ENCODE results near the gene KIRREL3.

Gene KIRREL3

DNA sequence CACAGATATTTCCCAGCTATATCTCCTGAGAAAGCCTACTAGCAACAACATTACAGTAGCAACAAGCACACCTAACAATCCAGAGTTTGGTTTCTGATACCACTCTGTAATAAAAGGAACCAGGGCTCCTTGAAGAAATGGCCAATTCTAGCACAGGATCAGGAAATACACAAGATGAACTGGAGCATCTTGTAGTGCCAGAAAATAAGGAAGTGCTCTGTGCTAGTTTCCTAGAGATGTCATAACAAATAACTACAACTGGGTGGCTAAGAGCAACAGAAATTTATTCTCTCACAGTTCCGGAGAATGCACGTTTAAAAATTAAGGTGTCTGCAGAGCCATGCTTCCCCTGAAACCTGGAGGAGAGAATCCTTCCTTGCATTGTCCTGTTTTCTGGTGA lies 217.8 kb downstream of the KIRREL3 start:
- DNase-seq (ENCODE audit: low read depth): no peak

DNA sequence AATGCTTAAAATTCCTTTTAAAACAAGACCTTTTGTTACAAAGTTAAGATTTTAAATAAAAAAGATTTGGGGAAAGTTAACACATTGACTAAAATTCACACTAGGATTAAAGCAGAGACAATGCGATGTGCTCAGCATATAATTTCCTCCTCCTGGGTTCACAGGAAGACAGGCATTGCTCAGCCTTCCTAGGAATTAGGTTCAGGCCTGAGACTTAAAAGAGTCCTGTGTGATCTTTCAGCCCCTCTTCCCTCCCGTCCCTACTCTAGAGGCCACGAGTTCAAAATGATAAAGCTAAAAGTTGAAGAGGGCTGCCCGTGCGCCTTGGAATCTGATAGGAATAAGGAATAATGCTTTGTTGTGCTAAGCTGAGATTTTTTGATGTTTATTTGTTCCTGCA lies 218.6 kb downstream of the KIRREL3 start:
- DNase-seq (ENCODE audit: low read depth): no peak

DNA sequence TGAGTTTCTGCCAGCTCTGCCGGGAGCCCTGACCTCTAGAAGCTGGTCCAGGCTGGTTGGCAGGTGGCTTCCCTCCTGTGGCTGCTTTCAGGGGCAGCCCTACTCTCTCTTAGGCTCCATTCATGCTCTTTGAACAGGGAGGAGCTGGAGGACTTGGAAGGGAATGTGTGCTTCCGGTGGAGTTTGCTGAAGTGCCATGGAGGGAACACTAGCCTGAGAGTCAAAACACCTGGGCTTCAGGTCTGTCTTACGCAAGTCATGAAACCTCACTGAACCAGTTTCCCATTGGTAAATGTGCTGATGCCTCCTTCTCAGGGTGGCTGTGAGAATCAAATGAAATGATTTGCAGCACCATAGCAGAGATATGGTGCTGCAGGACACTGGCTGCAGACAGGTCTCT lies 224.5 kb downstream of the KIRREL3 start:
- no peak for DNase-seq (ENCODE audit: low read depth)

DNA sequence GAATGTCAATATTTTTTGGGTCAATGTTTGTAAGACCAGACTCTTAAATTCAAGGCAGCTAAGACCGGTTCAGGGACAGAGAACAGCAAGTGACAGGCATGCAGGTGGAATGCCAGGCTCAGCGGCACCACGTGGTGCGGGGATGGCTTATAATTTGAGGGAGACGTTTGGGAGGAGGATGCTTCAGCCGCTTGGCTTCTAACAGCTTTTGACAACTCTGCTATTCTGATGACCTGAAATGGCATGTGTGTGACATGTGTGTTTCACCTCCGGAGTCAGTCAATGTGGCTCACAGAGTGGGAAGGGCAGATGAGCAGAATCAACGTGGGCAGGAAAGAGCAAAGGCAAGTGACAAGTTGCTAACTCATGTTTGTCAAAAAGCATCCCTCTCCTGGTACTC lies 228.3 kb downstream of the KIRREL3 start:
- no peak for DNase-seq (ENCODE audit: low read depth)

DNA sequence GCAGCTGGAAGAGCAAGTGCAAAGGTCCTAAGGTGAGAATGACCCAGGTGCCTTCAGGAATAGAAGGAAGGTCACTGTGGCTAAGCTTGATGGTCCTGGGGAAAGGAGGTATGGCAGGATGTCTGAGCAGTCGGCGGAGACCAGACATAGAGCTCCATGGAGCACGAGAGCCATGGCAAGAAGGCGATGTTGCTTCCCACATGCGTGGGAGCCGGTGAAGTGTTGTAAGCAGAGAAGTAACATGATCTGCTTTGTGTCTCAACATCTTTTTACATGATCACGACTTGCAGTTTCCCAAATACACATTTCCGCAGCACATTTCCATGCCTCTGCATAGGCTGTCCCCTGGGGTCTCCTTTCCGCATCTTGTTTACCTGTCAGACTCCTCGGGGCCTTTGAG lies 231.9 kb downstream of the KIRREL3 start:
- no peak for DNase-seq (ENCODE audit: low read depth)

DNA sequence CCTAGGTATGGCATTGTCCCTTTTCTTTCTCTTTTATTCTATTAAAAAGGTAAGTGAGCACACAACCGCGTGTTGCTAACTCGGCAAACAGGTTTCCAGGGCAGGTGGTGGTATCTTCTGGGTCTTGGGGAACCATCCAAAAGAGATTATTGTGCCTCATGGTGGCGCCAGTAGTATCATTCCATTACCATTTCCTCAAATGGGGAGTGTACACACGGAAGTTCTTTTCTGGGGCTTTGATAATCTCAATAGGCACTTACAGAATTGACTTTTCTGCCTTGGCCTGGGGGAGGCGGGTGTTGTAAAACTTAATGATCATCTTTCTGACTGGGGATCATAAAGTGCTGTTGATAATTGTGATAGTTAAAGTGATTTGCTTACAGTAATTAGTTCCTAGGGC lies 234.1 kb downstream of the KIRREL3 start:
- no peak for DNase-seq (ENCODE audit: low read depth)

DNA sequence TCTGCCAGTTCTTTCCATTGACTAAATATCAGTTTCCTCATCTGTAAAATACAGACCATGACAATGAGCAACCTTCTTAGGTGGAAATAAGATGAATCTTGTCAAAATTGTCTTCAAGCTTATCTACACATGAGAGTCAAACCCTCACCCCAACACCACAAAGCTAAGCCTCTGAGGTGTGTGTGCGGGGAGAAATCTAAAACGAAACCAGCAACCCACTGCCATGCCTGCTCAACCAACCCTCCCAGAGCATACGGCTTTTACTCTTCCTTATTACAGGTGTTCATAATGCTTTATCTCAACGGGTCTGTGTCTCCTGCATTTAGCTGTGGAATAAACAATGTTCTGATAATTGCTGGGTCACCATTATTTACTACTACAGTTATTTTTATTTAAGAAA lies 235.4 kb downstream of the KIRREL3 start:
- no peak for DNase-seq (ENCODE audit: low read depth)

DNA sequence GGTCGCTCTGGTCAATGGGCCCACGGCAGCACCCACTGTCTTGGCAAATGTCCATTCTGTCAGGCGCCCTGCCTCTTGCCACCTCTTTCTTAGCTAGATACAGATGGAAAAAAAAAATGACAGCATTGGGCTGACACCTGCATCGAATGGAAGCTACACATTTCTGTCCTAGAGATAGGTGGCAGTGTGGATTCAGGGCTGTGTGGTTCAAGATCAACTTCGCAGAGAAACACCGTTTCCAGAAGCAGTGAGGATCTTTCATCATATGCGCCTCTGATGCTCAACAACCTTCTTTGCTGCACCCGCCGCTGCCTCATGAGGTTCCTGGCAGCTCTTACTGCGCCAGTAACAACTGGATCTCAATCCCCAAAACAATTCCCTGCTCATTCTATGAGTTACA lies 236.3 kb downstream of the KIRREL3 start:
- no peak for DNase-seq (ENCODE audit: low read depth)

DNA sequence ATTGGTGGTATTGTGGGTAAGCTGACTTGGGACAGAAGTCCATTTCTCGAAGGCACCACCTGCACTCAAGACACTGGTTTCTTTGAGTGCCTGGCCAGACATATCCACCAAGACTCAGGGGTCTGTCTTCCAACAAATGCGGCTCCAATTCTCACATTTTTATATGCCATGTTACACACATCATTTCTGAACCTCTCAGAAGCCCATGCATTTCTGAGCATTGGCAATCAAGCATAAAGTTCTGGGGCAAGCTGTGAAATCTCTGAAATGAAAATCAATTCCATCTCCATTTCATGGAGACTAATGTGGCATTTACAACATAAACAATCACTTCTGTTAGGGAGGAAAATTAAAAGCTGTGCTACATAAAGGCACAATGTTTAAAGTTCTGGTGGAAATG lies 243.7 kb downstream of the KIRREL3 start:
- DNase-seq (ENCODE audit: low read depth): no peak

DNA sequence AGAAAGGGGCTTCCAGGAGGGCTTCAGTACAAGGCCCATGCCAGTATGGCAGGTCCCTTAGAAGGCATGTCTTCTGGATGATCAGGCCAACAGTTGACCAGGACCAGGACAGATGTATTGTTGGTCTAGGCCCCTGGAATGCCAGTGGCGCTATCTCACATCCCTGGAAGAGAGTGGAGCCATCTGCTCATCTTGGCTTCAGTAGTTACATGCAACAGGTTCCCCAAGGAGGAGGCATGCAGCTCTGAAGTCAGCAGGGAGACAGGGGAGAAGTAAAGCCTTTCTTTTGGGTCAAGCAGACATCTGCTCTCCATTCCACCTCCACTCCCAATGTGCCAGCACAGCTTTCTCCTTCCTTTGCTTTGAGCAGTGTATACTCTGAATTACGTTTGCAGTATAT lies 244.1 kb downstream of the KIRREL3 start:
- DNase-seq (ENCODE audit: low read depth): no peak

DNA sequence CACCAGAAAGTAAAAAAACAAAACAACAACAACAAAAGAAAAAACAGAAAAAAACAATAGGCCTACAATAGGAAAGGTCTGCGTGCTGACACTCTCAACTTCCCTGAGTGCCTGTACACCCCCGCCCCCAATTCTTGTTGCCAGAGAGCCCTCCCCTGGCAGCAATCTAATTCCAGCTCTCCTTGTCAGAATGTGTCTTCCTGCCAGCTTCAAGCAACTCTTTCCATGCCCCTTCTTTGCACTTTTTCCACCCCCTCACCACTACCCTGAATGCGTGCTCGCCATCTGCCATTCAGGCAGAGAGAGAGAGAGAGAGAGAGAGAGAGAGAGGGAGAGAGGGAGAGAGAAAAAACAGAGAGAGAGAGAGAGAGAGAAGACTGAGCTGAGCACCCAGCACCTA lies 245.0 kb downstream of the KIRREL3 start:
- DNase-seq (ENCODE audit: low read depth): no peak

DNA sequence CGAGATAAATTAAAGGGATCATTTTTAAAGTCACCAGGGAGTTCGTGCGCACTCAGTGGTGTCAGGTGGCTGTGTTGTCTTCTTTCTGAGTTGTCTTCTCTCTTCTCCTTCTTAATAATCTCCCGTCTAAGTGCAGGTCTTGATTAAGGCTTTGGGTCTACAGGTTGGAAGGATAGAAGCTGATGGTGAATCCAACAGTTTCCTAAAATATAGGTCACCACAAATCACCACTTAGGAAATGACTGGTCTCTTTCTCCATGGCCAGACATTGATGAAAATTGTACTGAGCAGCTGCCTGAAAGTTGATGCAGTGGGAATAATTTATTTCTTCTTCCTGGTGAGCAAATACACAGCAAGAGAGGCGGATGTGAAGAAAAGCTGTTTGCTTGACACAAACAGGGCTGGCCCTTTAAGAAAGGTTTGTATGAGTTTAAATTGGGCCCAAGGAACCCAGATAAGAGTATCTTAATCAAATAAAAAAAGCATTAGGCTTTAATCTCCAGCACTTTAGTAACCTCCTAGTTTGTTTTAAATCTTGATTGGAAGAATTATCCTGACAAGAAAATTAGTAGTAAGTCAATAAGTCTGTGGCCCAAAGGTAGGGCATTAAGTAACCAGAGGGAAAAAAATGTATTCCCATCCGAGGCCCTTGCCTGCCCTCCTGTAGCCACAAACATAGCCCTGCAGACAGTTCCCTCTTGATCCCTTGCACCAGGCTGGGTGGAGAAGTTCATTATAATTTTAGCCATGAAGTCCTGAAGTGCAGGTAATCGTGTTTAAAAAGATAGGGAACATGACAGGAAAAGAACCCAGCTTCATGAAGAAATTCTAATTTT lies 245.8 kb downstream of the KIRREL3 start:
- no peak for DNase-seq (ENCODE audit: low read depth)

DNA sequence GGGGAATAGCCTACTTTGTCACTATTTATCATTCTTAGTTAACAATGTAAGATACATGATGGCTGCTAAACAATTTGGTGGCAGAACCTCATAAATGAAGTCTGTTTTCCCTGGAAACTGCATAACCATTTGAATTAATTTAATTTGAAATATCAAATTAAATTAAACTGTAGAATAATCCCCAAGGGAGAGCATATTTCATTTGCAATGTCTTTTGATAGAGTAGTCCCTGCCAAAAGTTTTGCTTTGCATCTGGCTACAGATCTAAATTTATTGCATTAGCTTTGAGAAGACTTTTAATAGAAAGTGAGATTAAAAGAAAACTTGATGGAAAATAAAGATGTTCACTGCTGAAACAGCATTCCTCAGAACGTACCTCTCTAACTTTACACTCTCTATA lies 246.6 kb downstream of the KIRREL3 start:
- no peak for DNase-seq (ENCODE audit: low read depth)

DNA sequence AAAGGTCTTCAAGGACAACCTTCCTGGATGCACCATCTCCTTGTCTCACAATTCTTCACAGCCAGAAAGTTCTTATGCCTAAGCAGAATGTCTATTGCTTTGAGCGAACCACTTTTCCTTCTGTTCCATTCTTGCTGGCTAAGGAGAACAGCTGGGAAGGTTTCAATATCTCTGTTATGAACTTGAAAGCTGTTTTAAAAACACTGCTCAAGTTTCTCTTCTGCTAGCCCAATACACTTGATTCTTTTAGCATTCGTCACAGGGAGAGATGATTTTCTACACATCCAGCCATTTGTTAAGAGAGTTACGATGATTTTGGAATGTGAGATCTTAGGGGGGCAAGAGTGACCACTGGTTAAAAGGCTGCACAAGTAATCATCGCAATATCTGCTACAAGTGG lies 249.3 kb downstream of the KIRREL3 start:
- no peak for DNase-seq (ENCODE audit: low read depth)

DNA sequence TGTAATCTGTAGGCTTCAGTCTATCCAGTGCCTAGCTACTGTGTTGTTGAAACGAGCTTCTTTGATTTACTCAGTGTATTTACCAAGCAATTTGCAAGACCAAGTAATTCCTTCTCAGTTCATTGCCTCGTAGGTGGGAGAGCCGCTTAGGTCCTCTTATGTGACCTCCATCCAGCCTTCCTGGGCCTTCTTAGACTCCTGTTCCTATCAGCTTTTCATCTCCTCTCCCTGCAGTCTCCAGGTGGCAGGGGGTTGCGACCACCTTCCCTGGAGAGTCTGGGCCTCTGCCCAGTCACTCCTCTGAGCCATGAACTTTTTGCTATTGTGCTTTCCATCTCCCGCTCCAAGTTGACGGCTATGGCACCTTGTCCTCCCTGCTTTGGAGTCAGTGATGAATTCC lies 251.8 kb downstream of the KIRREL3 start:
- no peak for DNase-seq (ENCODE audit: low read depth)

DNA sequence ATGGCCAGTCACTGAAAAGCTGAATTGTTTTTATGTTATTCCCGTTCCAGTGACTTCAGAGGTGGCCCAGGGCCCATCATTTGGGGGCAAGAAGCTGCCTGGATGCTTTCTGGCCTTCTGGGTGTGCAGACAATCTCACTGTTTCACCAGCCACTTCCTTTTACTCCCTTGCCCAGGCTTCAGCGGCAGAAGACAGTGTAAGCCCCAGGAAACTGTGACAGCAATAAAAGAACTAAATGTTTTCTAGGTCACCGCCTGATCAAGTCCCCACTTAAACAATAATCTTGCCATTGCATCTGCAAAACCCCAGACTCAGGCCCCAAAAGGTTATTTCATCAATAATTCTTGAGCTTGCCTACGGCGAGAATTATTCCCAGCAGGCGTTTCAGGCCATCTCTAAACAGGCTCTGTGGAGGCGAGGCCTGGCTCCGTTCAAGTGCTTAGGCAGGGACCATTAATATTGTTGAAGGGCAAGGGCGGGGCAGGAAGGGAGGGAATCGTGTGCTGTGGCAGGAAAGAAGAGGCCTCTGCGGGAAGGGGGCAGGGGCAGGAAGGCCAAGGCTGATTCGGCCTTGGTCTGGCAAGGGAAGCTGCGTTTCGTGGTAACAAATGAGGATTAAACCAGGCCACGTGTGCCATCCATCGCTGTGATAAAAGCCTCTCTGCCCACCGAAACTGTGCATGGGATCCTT lies 252.3 kb downstream of the KIRREL3 start:
- DNase-seq (ENCODE audit: low read depth): no peak

DNA sequence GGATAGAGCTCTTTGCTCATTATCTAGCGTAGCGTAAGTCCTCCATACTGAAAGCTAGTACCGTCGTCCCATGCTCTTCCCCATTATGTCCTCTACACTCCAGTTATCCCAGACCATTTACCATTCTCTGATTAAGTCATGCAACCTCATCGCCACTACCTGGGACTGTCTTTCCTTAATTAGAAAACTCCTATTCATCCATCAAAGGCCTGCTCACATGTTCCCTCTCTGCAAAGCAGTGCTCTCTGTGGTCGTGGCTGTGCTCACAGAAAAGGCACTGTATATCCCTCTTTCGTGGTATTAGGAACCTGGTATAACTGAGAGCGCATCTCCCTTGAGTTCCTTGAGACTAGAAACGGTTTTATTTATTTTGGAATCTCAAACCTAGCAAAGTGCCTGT lies 253.3 kb downstream of the KIRREL3 start:
- no peak for DNase-seq (ENCODE audit: low read depth)

DNA sequence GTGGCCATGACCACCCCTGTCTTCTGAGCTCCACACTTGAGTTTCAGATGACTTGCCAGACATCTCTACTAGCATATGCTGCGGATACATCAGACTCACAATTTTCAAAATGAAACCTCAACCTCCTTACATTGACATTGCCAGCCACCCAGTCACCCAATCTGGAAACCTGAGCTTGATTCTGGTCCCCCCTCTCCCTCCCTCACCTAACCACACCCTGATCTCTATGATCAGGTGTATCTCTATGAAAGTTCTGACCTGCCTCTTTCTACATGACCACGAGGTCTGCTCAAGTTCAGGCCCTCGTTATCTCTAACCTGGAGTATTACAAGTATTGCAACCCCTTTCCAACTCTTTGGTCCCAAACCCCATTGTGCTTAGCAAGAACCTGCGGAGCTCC lies 254.1 kb downstream of the KIRREL3 start:
- no peak for DNase-seq (ENCODE audit: low read depth)

DNA sequence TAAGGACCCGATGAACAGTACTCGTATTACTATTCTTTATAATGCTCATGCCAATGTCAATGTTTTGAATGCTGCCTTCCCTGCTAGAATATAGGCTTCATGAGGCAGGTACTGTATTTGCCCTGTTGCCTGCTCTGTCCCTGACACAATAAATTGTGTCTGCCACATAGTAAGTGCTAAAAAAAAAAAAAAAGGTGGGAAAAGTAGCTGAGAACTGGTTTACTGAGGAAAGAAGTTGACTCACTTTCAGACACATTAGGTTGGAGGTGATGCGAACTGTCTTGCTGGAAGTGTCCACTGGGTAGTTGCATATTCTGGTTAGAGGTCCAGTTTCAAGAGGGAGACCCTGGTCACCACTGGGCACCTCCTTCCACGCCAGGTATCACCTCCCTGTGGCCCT lies 255.9 kb downstream of the KIRREL3 start:
- DNase-seq (ENCODE audit: low read depth): no peak

DNA sequence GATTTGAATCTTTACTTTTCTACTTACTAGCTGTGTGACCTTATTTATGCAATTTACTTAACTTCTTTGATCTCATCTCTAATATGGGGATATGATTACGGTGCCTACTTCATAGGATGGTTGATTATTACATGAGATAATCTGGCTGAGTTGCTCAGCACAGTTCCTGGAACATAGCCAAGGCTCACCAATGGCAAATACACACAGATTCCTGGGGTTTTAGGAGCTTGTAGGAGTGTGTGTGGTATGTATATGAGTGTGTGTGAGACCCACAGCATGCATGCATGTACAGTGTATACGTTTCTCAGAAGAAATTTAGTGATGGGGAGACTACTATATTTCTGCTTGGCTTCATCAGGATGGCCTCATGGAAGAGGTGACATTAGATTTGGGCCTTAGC lies 256.9 kb downstream of the KIRREL3 start:
- DNase-seq (ENCODE audit: low read depth): no peak

DNA sequence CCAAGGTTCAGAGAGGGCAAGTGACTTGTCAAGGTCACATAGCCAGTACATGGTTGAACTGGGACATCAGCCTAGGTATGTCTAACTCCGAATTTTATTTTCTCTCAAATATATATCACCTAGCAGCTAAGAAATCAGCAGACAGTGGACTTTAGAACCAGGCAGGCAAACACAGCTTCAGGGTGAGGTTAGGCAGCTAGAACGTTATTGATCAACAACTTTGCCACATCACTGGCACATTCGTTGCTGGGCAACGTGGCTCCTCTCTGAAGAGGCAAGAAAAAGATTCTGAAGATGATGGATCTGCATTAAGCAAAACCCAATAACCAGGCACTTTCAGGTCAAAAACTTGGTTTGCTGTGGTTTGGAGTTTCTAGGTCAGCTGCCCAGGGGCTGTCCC lies 258.0 kb downstream of the KIRREL3 start:
- DNase-seq (ENCODE audit: low read depth): no peak

DNA sequence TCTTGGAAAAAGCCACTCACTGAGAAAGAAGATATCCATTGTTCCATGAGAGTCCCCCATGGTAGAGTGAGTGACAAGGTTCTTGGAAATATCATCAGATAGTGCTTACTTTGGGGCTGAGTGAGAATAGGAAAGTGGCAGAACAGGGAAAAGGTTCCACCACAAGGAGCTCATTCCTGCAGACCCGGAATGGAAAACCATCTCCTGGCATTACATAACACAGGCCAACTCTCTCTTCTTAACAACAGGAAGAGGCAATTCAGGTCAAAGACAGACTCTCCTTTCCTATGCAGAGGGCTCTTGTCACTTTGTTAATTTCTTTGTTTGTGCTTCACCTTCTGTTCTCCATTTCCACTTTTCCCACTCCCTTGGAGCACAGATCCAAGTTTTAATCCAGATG lies 259.7 kb downstream of the KIRREL3 start:
- no peak for DNase-seq (ENCODE audit: low read depth)

DNA sequence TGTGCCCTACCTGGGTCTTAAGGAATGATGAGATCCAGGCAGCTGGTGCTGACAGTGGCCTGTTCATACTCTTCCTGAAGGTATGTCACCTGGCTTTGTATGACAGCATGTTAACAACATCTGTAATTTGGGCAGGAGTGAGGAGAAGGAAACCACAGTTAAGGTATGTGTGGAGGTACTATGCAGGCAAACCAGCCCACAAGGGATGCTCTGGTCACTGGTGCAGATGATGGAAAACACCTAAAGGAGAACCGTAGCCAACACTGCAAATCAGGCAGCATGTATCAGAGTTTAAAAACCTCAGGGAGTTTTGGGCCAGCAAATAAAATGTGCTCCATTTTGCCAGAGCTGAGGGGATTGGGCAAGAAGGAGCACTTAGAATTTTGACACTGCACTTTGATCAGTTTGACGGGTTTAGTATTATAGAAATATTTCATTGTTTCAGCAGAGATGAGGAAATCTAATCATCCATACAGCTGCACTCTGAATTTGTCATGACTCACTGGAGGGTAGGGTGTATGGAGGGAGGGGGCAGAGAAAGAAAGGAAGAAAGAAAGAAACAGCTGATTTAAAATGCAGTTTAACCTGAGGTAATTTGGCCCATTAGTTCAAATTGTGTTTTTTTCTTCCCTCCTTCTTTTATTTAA lies 260.9 kb downstream of the KIRREL3 start:
- DNase-seq (ENCODE audit: low read depth): peak; percentile 37

All from GM04503 (cell line).